ENCODE data around the gene PSMG4.

PSMG4 gene

GRCh38 chr6:3292431-3293197 is 33.9 kb downstream of the PSMG4 start:
- no peak for DNase-seq

- DNase-seq: no peak
These were observed 34.8 kb downstream of the PSMG4 start for GRCh38 chr6:3293271-3294155.

GRCh38 chr6:3294396-3294795 is 35.6 kb downstream of the PSMG4 start:
- DNase-seq: no peak

DNA sequence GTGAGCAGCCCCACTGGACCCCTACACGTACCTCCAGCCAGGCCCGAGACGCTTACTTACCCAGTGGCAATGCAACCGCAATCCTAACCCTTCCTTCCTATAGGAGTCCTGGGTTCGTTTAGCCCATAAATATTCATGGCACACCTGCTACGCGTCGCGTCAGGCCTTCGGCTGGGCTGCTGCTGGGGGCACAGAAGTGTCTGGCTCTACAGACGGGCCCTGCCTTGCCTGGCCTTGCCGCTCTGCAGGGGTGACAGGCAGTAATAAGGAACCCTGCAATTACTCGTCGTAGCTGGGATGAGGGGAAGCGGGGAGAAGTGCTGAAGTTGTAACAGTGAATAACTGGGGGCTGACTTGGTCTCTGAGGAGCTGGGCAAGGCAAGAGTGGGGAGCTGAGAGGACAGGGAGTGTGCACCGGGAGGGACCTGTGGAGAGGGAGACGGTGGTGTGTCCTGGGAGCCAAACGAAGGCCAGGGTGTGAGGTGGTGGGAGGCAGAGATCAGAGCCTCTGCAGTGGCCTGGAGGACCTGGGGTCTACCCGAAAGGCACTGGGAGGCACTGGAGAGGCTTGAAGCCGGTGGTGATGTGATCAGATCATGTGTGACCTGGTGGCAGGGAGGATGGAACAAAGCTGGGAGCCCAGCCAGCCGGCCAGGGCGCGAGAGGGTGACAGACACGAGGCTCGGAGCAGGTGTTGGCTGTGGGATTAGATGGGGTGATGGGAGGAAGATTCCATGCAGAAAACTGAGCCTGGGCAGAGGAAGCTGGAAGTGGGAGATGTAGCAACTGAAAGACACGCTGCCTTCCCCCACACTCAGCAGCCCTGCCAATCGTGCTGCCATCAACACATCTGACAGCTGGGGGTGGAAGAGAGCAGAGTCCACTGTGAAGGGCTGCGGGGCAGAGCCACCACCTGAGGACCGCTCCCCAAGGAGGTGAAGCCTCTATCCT is 36.4 kb downstream of the PSMG4 start:
- no peak for DNase-seq

DNA sequence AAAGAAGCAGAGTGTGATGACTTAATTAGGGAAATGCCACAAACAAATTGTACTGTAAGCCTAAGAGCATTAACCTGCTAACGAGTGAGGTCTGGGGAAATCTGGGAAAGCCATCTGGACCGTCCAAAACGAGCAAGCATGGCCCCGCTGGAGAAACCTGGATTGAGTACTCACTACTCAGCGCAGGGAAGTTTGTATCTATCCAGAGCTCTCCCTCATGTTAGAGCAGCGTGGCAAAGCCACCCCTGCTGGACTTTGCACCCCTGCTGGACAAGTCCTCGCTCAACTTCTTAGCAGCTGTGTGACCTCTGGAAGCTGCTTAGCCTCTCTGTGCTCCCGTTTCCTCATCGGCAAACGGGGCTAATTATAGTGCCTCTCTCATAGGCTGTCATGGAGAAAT is 37.3 kb downstream of the PSMG4 start:
- DNase-seq: no peak

DNA sequence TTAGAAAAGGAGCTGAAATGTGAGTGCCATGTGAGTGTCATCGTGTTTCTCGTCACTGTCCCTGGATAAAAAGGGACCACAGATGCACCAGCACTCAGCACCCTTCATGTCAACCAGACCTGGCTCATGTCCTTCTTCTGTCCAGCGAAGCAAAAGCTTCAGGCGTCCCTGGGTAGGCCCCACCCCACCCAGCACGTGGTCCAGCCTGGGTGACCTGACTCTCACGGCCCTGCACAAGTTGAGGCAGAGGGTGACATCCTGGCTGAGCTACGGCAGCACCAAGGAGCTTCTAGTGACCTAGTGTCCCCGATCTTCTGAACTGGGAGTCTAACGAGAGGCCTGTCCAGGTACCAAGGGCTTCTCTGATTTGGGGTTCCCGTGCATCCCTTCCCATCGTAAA is 37.8 kb downstream of the PSMG4 start:
- DNase-seq: no peak

DNA sequence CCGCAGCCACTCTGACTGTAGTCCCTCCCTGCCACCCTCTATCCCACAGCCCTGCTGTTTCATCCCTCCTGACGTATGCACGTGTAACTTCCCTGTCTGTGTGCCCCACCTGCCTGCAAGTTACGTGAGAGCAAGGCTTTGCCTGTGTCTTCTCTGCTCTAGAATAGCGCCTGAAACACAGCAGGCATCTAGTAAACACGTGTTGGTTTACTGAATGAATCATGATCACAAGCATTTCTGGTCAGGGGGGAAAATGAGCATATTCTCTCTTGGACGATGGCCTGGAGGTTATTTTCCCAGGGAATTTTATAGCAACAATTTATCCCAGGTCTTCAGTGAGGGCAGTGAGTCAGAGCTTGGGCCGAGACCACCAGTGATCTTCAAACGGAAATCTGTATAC is 38.3 kb downstream of the PSMG4 start:
- DNase-seq: no peak

- no peak for DNase-seq
These were observed 39.2 kb downstream of the PSMG4 start for GRCh38 chr6:3297909-3298308.

- DNase-seq: no peak
These were observed 40.5 kb downstream of the PSMG4 start for GRCh38 chr6:3299221-3299620.

- DNase-seq: no peak
These were observed 42.8 kb downstream of the PSMG4 start for GRCh38 chr6:3301506-3301905.

DNA sequence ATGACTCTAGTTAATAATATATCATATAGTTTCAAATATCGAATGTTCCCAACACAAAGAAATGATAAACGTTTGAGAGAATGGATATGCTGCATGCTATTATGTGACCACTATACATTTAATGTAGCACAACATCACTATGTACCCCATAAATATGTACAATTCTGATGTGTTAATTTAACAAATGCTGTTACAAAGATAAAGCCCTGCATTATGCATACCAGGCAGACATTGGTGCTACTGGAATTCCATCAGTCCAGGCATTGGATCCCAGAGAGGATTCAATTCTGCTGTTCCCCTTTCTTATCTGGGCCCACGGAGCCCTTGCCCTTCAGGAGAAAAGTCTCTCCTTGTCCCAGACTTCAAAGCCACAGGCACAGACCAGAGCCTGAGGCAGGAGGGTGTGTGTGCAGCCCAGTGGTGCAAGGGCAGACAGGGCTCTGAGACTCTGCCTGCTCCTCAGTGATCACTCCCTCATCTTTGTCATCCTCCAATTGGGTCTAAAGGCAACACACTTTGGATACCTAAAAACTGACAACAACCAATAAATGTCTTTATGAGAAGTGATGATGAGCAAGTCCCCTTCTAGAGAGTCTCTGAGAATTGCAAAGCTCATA is 45.2 kb downstream of the PSMG4 start:
- no peak for DNase-seq

DNA sequence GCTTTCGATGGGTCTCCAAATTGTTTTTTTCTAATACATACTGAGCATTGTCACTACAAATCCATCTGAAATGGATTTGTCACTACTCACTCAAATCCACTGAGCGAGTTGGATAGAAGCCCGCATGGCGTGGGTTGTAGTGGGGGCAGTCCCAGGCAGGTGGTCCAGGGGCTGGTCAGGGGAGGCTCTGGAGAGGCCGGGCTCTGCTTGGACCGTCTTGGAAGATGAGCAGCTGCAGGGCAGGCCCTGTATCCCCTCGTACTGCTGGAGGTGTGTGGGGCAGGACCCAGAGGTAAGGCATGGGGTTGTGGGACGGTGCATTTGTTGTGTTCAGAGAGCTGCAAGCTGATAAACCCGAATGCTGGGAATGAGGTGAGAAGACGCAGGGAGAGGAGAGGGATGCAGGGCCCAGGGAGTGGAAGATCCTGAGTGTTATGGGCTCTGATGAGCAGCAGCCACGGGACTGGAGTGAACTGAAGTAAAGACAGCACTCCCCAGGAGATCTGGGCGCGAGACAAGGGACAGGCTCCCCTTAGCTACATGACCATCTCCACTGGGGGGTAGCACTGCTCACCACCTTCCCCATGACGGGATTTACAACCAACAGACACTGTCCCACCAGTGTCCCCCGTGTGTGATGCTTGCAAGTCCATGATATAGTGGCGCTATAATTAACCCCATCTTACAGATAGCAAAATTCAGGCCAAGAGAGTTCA is 45.9 kb downstream of the PSMG4 start:
- DNase-seq: no peak

DNA sequence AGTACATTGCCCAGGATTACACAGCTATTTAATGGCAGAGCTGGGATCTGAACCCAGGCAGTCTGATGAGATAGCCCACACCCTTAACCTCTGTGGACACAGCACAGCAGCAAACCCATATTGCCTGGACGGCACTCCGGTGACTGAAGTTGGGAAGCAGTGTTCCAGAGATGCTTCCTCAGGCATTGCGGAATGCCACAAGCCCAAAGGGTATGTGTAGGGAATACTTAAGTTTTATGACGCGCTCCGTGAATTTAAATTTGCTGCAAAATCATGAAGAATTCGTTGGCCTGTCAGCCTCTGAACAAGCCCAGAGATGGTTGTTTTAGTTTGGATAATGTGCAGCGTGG is 46.4 kb downstream of the PSMG4 start:
- DNase-seq: no peak

DNA sequence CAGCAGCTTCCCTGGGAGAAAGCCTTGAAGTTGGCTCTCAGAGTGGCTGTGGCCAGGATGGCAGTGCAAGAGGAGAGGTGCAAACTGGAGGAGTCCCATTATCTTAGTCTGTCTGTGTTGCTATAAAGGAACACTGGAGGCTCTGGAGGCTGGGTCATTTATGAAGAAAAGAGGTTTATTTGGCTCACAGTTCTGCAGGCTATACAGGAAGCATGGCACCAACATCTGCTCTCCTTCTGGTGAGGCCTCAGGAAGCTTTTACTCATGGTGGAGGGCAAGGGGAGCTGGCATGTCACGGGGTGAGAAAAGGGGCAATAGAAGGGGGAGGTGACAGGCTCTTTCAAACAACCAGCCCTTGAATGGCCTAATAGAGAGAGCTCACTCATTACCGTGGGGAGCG is 47.1 kb downstream of the PSMG4 start:
- no peak for DNase-seq

DNA sequence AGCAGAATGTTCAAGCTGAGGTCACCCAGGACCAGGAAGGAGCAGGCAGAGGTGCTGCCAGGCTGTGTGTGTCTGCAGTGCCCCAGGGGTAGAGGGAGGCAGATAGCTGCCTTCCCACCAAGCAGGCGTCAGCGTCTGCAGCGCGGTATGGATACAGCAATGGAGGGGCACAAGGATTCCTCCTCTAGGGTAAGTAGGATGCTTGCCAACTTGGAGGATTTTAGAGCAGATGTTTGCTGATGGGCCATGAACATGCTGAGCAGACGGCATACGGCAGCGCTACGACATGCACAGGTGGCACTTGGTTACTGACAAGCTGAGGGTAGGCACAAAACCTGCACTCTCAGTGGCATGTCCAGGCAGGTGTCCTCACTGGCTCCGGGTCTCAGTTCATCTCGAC is 48.1 kb downstream of the PSMG4 start:
- peak; percentile 86 for DNase-seq

DNA sequence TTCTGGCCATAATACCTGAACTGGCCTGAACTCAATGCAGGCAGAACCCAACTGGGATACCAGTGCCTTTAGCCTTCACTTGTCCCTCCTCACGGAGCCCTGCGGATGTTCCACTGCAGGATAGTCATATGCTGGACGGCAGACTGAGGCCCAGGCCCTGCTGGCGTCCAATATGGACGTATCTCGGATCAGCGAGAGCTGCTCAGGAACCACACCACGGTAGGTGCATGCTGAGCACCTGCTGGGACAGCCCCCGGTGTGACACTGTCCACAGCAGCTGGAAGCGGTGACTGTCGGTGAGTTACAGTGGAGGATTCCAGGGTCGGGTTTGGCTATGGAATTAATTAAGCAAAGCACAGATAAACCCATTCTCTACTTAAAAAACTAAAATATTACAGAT is 48.7 kb downstream of the PSMG4 start:
- DNase-seq: no peak

DNA sequence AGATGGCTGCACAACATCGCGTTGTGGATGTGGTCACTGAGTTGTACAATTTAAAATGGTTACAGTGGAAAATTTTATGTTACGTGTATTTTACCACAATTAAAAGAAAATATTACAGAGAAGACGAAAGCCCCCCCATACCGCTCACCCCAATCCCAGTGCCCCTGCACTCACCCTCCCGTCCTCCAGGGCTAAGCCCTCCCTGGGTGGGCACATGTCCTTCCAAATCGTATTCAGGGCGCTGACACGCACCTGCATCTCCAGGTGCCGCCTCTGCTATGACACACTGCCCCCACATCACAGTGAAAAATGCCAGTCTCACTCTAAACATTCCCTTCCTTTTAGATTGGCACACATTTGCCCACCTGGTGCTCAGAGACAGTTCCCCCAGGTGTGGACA is 49.4 kb downstream of the PSMG4 start:
- no peak for DNase-seq

GRCh38 chr6:3309391-3310050 is 50.8 kb downstream of the PSMG4 start:
- DNase-seq: no peak

GRCh38 chr6:3310051-3310448 is 51.3 kb downstream of the PSMG4 start:
- DNase-seq: no peak

- DNase-seq: peak; percentile 59
These were observed 52.0 kb downstream of the PSMG4 start for GRCh38 chr6:3310703-3311102.

- DNase-seq: no peak
These were observed 53.1 kb downstream of the PSMG4 start for GRCh38 chr6:3311826-3312225.

Measured in NCI-H1694 (cell line).